Ovary (tissue), 3 donors: ENCODE data around the gene WDR4.

ENCODE experiments used
- POLR2A ChIP-seq: fragments of 450-650 bp; IDR thresholded peaks from one replicate; pipeline ENCODE4 v1.6.1; 2017; ENCODE audit warnings: antibody characterized with exemption, mild to moderate bottlenecking, moderate library complexity
- TF ChIP-seq, protein P1 (sequence below), 3 donors: fragments of 450-650 bp in 2 of 3; fragments of 200-600 bp in 1 of 3; IDR thresholded peaks; one replicate each; pipeline versions ENCODE4 v1.5.1 to v1.8.0; 2016 to 2022; ENCODE audit warnings: antibody characterized with exemption in 3 of 3, mild to moderate bottlenecking in 1 of 3
- donor health status: DM: no; HTN: no; CAD: no.

DNA sequence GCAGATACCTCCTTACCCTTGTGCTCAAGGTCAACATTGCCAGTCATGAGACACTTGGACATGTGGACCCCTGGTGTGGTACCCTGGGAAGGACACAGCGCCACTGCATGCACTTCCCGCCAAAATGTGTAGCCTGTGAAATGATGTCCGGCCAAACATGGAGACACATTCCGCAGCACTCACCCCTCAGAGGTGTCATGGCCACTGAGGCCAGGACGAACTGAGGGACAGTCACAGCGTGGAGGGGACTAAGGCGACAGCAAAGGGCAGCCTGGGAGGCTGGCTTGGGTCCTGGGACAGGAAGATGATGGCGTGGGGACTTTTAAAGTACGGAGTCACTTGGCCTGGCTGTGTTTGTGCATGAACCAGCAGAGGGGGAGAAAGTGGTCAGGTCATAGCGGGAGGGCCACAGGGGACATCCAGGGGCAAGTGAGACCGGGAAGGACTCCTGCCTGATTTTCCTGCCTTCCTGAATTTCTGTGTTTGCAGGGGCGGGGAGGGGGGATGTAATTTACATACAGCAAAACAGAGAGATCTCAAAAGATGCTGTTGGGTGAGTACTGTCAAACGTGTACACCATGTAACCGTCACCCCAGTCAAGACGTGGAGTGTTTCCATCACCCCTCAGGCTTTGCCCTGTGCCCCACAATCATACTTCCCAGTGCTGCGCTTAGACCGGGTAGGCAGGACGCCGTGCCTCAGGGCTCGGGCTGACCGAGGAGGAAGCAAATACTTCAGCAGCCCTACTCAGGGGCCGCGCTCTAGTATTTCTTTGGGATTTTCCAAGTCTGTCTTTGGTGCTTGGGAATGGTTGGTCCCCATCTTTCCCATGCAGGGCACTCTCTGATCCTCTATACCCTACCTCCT is 45.2 kb downstream of the WDR4 start:
- TF ChIP-seq, protein P1, sequence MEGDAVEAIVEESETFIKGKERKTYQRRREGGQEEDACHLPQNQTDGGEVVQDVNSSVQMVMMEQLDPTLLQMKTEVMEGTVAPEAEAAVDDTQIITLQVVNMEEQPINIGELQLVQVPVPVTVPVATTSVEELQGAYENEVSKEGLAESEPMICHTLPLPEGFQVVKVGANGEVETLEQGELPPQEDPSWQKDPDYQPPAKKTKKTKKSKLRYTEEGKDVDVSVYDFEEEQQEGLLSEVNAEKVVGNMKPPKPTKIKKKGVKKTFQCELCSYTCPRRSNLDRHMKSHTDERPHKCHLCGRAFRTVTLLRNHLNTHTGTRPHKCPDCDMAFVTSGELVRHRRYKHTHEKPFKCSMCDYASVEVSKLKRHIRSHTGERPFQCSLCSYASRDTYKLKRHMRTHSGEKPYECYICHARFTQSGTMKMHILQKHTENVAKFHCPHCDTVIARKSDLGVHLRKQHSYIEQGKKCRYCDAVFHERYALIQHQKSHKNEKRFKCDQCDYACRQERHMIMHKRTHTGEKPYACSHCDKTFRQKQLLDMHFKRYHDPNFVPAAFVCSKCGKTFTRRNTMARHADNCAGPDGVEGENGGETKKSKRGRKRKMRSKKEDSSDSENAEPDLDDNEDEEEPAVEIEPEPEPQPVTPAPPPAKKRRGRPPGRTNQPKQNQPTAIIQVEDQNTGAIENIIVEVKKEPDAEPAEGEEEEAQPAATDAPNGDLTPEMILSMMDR (IDR thresholded peaks at IDR 0.05): no peak
- no peak for TF ChIP-seq POLR2A
